ENCODE data around the gene CLEC17A.
A peak's percentile ranks its signal among the peaks of the same experiment; 100 is the strongest.
"Not testable (repeated sequence)": the region's sequence is repeated elsewhere in the genome, so short reads cannot be mapped to it uniquely, and the experiment has no call there.

Gene CLEC17A

GRCh38 chr19:14582894-14583340, at the start of gene CLEC17A:
Gene CLEC17A (plus strand): TSS chr19:14583084. CDS start chr19:14583161, 77 bp downstream.
- no peak for DNase-seq

DNA sequence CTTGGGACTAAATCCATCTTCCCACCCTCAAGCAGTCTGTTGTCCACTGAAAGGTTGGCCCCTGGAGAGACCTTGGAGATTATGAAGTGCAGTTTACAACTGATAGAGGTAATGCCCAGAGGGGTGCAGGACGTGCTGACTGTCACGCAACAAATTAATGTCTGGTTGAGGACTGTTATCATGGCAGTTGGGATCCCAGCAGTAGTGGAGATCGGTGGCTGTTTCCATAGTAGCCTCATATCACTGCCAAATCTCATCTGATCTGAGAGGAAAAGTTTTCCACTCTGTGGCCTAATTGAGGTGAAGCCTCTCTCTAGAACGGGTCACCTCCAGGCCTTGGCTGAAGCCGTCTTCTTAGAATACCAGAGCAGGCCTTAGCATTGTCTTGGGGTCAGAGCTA, 49.4 kb upstream of the CLEC17A start:
- DNase-seq: no peak

GRCh38 chr19:14536926-14537692, 45.8 kb upstream of the CLEC17A start:
- no peak for DNase-seq

- DNase-seq: no peak
These were observed 42.0 kb upstream of the CLEC17A start for GRCh38 chr19:14540741-14541525.

DNA sequence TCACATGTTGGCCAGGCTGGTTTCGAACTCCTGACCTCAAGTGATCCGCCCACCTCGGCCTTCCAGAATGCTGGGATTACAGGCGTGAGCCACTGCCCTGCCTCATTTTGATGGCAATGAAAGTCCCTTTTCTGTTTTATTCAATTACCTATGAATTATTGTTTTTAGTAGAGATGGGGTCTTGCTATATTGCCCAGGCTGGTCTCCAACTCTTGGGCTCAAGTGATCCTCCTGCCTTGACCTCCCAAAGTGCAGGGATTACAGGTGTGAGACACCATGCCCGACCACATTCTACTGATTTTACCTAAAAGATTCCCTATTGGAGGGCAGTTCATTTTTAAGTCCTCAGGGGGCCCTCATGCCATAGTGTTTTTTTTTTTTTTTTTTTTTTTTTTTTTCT, 40.9 kb upstream of the CLEC17A start:
- not testable (repeated sequence) for DNase-seq

- DNase-seq: no peak
These were observed 40.1 kb upstream of the CLEC17A start for GRCh38 chr19:14542711-14543328.

DNA sequence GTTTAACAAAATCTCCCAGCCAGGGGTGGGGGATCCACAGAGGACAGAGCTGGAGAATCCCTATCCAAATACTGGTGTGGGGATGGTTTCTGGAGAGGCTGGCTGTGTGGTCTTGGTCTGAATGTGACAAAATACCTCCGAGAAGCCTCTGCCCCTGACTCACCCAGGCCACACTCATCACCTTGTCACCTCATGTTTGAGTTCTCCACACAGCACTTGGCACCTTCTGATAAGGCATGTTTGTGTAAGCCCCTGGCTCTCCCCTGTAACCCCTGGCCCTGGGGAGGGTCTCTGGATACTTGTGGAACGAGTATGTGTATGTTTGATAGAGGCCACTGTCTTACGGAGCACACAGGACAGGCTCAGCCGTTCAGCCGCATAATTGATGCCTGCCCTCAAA, 38.8 kb upstream of the CLEC17A start:
- no peak for DNase-seq

- no peak for DNase-seq
These were observed 37.7 kb upstream of the CLEC17A start for GRCh38 chr19:14544977-14545715.

DNA sequence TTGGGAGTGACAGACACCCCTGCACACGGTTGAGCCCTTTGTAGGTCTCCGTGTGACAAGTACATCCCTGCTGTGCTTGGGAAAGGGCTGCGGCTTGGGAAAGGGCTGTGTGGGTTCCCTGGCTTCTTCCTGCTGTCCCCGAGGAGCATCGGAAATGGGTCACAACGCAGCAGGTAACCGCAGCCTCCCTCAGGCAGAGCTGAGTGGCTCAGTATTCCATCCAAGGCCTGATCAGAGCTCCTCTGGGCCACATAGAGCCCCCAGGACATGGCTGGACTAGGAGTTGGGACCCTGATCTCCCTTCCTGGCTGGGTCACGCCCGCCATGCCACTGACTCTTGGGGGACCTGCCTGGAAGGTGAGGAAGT, 37.2 kb upstream of the CLEC17A start:
- no peak for DNase-seq

DNA sequence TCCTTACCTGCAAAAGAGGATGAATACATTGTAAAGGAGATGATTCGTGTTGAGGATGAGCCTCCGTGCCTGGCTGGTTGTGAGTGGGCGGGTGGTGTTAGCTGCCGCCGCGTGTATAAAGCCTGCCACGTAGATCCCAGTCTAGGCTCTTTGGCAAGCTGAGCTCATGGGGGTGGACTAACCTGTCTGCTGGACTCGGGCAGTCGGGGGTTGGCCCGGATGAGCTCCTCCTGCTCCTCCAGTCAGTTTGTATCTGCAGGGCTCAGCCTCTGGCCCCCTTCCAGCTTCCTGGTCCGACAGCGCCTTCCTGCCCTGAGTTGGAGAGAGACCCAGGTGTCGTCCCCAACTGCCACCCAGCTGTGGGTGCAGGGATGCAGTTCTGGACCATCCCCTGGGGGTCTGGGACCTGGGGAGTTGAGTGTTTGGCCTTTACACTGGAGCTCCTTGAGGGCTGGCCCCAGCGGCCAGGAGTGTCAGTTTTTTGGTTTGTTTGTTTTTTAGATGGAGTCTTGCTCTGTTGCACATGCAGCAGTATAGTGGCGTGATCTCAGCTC, 32.6 kb upstream of the CLEC17A start:
- no peak for DNase-seq

DNA sequence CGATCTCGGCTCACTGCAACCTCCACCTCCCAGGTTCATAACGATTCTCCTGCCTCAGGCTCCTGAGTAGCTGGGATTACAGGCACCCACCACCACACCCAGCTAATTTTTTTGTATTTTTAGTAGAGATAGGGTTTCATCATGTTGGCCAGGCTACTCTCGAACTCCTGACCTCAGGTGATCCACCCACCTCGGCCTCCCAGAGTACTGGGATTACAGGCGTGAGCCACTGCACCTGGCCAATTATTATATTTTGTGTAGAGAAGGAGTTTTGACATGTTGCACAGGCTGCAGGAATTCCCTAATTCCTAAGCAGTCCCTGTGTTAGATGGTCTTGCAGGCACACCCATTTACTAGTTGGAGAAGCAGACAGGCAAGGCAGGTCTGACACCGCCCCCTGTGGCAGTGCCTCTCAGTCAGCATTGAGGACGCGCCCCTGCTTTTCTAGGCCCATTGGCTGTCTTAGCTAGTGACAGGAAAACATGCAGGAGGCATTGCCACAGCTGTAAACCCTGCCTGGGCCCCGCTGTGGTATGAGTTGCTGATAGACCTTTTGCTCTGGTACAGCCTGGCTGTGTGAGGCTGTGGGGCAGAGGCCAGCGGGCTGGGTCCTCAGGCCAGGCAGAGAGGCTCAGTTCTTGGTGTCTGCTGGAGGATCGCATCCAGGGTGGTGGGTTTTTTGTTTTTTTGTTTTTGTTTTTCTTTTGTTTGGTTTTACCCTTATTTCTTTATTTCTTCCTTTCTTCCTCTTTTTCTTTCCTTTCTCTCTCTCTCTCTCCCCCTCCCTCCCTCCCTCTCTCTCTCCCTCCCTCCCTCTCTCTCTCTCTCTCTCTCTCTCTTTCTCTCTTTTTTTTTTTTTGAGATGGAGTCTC, 31.5 kb upstream of the CLEC17A start:
- peak; percentile 85 for DNase-seq

DNA sequence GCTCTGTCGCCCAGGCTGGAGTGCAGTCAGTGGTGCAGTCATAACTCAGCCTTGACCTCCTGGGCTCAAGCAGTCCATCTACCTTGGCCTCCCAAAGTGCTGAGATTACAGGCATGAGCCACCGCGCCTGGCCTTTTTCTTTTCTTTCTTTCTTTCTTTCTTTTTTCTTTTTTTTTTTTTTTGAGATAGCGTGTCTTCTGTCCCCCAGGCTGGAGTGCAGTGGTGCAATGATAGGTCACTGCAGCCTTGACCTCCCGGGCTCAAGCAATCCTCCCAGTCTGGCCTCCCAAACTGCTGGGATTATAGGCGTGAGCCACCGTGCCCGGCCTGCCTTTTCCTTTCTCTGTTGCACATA, 30.9 kb upstream of the CLEC17A start:
- not testable (repeated sequence) for DNase-seq

GRCh38 chr19:14553042-14553938, 29.6 kb upstream of the CLEC17A start:
- no peak for DNase-seq

DNA sequence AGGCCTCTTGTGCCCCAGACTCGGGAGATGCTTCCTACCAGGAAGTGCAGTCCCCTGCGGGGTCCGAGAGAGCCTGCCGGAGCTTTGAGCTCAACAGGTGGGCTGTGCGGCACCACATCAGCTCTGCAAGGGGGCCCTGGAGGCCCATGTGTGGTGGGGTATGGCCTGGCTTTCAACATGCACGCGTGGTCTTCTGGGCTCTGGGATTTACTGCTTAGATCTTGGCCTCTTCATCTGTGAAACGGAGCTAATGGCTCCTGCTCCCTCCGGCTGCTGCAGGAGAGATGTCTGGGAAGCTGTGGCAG, 29.0 kb upstream of the CLEC17A start:
- no peak for DNase-seq

GRCh38 chr19:14554382-14554812, 28.5 kb upstream of the CLEC17A start:
- DNase-seq: no peak

- DNase-seq: peak; percentile 24
These were observed 26.8 kb upstream of the CLEC17A start for GRCh38 chr19:14555918-14556661.

GRCh38 chr19:14556662-14557188, 26.2 kb upstream of the CLEC17A start:
- DNase-seq: peak; percentile 68

- no peak for DNase-seq
These were observed 24.4 kb upstream of the CLEC17A start for GRCh38 chr19:14558370-14559066.
